ENCODE data around the gene MACROD1.

DNA sequence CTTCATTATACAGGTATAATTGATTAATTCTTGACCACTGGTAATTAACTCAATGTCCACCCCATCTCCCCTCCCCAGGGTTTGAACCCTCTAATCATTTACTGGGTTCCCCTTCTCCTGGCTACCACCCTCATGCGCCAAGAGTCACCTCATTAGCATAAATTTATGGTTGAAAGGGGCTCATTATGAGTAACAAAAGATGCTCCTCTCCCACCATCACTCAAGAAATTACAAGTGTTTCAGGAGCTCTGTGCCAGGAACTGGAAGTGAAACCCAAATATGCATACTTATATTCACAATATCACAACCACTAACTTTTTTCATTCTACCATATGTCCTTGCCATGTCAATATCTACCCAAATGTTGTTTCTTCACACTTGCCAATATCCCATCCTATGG lies 12.3 kb upstream of the MACROD1 start:
- no peak for TF ChIP-seq EZH2 (IDR thresholded peaks at IDR 0.05; ENCODE audit: insufficient read depth, low read length)
- TF ChIP-seq CTCF (IDR thresholded peaks at IDR 0.05; ENCODE audit: insufficient read depth, low read depth, low read length) = no peak

Measured in astrocyte (in vitro differentiated cells and primary cell).